HG03159 (cell line): ENCODE data around the gene ADRA2A.

Experiments used
- ATAC-seq: cut with Tn5 transposase; IDR thresholded peaks from one replicate; pipeline ENCODE4 v1.9.1; 2021; ENCODE audit warnings: mild to moderate bottlenecking, moderate library complexity; ENCODE audit not compliant: unreplicated experiment

The ADRA2A gene

GRCh38 chr10:111076682-111077478, at the start of gene ADRA2A:
ADRA2A (plus strand) TSS chr10:111077029; CDS start chr10:111077997, 968 bp downstream.
- ATAC-seq: peak; percentile 31

- no peak for ATAC-seq
Observed at GRCh38 chr10:111030042-111030750, 46.6 kb upstream of the ADRA2A start.

GRCh38 chr10:111034598-111035310, 42.1 kb upstream of the ADRA2A start:
- ATAC-seq: no peak

- ATAC-seq: no peak
Observed at GRCh38 chr10:111035542-111035941, 41.3 kb upstream of the ADRA2A start.

GRCh38 chr10:111037858-111038257, 39.0 kb upstream of the ADRA2A start:
- ATAC-seq: no peak

GRCh38 chr10:111039522-111039921, 37.3 kb upstream of the ADRA2A start:
- ATAC-seq: no peak

GRCh38 chr10:111057006-111057405, 19.8 kb upstream of the ADRA2A start:
- ATAC-seq: no peak

- ATAC-seq: no peak
Observed at GRCh38 chr10:111063471-111063870, 13.4 kb upstream of the ADRA2A start.

- no peak for ATAC-seq
Observed at GRCh38 chr10:111072232-111072631, 4.6 kb upstream of the ADRA2A start.

GRCh38 chr10:111075577-111076185, 1.1 kb upstream of the ADRA2A start:
- no peak for ATAC-seq

- ATAC-seq: peak; percentile 61
Observed at GRCh38 chr10:111076191-111076681, 593 bp upstream of the ADRA2A start.

- no peak for ATAC-seq
Observed at GRCh38 chr10:111077479-111077784, 603 bp downstream of the ADRA2A start.

- no peak for ATAC-seq
Observed at GRCh38 chr10:111077785-111078504, 1.1 kb downstream of the ADRA2A start.

GRCh38 chr10:111078505-111079185, 1.8 kb downstream of the ADRA2A start:
- no peak for ATAC-seq

- ATAC-seq: no peak
Observed at GRCh38 chr10:111079241-111079760, 2.5 kb downstream of the ADRA2A start.

GRCh38 chr10:111079781-111080180, 3.0 kb downstream of the ADRA2A start:
- no peak for ATAC-seq

GRCh38 chr10:111080224-111080623, 3.4 kb downstream of the ADRA2A start:
- no peak for ATAC-seq

- ATAC-seq: no peak
Observed at GRCh38 chr10:111081595-111081994, 4.8 kb downstream of the ADRA2A start.

GRCh38 chr10:111082102-111082975, 5.5 kb downstream of the ADRA2A start:
- no peak for ATAC-seq
